Vagina (tissue), 2 donors: Measurements from ENCODE around the gene FRMPD2.

Experiments
- POLR2A ChIP-seq, 2 donors: fragments of 450-650 bp; IDR thresholded peaks; one replicate each; pipeline ENCODE4 v1.6.1; 2017; ENCODE audit warnings: antibody characterized with exemption in 2 of 2, mild to moderate bottlenecking in 2 of 2, moderate library complexity in 2 of 2
- POLR2AphosphoS5 ChIP-seq, 2 donors: sonication (generic); formaldehyde crosslinking; IDR thresholded peaks; one replicate each; pipeline ENCODE4 v1.9.0; 2017; ENCODE audit warnings: antibody characterized with exemption in 2 of 2, mild to moderate bottlenecking in 2 of 2, low read depth in 1 of 2; ENCODE audit not compliant: insufficient read depth in 1 of 2
- TF ChIP-seq, protein P1 (sequence below), 3 experiments: fragments of 450-650 bp in 2 of 3; fragments of 200-600 bp in 1 of 3; sonication (generic) in 1 of 3; IDR thresholded peaks; one replicate each; pipeline ENCODE4 v1.5.1; 2017 to 2019; ENCODE audit warnings: antibody characterized with exemption in 3 of 3, mild to moderate bottlenecking in 2 of 3, moderate library complexity in 2 of 3

DNA sequence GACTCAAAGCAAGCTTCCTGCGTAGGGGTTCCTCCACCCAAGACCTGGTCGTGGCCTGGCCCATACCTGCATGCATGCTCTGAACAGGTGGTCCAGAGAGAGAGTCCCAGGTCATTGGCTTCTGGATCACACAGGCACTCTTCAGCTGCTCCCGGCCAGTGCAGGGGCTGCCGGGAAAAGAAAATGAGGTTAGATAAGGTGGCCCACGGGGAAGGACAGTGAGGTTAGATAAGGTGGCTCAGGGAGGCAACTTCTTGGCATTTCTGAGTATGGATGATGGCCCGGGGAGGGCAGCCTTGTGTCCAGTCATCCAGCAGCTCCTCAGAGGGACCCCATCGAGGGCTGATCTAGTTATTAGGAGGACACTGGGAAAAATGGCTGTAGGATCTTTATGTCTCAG lies 87.4 kb downstream of the FRMPD2 start:
- TF ChIP-seq, protein P1, sequence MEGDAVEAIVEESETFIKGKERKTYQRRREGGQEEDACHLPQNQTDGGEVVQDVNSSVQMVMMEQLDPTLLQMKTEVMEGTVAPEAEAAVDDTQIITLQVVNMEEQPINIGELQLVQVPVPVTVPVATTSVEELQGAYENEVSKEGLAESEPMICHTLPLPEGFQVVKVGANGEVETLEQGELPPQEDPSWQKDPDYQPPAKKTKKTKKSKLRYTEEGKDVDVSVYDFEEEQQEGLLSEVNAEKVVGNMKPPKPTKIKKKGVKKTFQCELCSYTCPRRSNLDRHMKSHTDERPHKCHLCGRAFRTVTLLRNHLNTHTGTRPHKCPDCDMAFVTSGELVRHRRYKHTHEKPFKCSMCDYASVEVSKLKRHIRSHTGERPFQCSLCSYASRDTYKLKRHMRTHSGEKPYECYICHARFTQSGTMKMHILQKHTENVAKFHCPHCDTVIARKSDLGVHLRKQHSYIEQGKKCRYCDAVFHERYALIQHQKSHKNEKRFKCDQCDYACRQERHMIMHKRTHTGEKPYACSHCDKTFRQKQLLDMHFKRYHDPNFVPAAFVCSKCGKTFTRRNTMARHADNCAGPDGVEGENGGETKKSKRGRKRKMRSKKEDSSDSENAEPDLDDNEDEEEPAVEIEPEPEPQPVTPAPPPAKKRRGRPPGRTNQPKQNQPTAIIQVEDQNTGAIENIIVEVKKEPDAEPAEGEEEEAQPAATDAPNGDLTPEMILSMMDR (IDR thresholded peaks at IDR 0.05) = no peak
- TF ChIP-seq POLR2AphosphoS5 (IDR thresholded peaks at IDR 0.05; ENCODE audit: insufficient read depth in 1 of 2, low read depth in 1 of 2) (no peak), POLR2A (IDR thresholded peaks at IDR 0.05) (no peak)
